CD14-positive monocyte (primary cell): ENCODE data around the gene RASAL3. TPM values are rescaled to one million over a fixed set of nuclear protein-coding genes. Genes with fewer than 3 reads are reported as not detected.

Experiments
- DNase-seq, 3 donors: peaks; one replicate each; pipeline ENCODE4 v3.0.0-alpha.2; 2011 to 2022
- H2AFZ ChIP-seq: 2 replicates; pipeline ENCODE4 v1.6.0; 2012; ENCODE audit warnings: mild to moderate bottlenecking, low read depth, low read length, inconsistent platforms; ENCODE audit not compliant: insufficient read depth, poor library complexity, severe bottlenecking
- H3K27ac ChIP-seq, 2 donors: 1 replicate in 1 of 2; 2 replicates in 1 of 2; pipeline ENCODE4 v1.5.1; 2012 to 2013; ENCODE audit warnings: low read length in 2 of 2, control low read depth in 1 of 2, inconsistent platforms in 1 of 2, low read depth in 1 of 2, mild to moderate bottlenecking in 1 of 2
- H3K27me3 ChIP-seq, 2 donors: one replicate each; pipeline versions ENCODE4 v1.6.0 to v1.6.1; 2011 to 2013; ENCODE audit warnings: low read length in 2 of 2; ENCODE audit not compliant: control insufficient read depth in 2 of 2, insufficient read depth in 2 of 2
- H3K36me3 ChIP-seq, 2 donors: replicated peaks in 1 of 2; 1 replicate in 1 of 2; 2 replicates in 1 of 2; pipeline versions ENCODE4 v1.5.1 to v1.6.1; 2012 to 2013; ENCODE audit warnings: low read length in 2 of 2, control low read depth in 1 of 2, inconsistent platforms in 1 of 2, mild to moderate bottlenecking in 1 of 2; ENCODE audit not compliant: insufficient read depth in 2 of 2, control insufficient read depth in 1 of 2
- H3K4me1 ChIP-seq, 2 donors: 1 replicate in 1 of 2; 2 replicates in 1 of 2; pipeline versions ENCODE4 v1.5.1 to v1.6.1; 2012 to 2013; ENCODE audit warnings: low read length in 2 of 2, control low read depth in 1 of 2, inconsistent platforms in 1 of 2, mild to moderate bottlenecking in 1 of 2, moderate library complexity in 1 of 2; ENCODE audit not compliant: insufficient read depth in 2 of 2, control insufficient read depth in 1 of 2
- H3K4me2 ChIP-seq: replicated peaks from 2 replicates; pipeline ENCODE3; 2012; ENCODE audit warnings: low read length, moderate library complexity, mild to moderate bottlenecking; ENCODE audit not compliant: poor library complexity, severe bottlenecking; ENCODE audit errors: extremely low read depth
- H3K4me3 ChIP-seq, 3 experiments: fragments of 200-600 bp in 1 of 3; sonication (generic) in 1 of 3; replicated peaks in 1 of 3; 1 replicate in 2 of 3; 2 replicates in 1 of 3; pipeline ENCODE4 v1.5.1; 2011 to 2013; ENCODE audit warnings: low read length in 3 of 3, mild to moderate bottlenecking in 3 of 3, control low read depth in 2 of 3, low read depth in 2 of 3, inconsistent platforms in 1 of 3, moderate library complexity in 1 of 3
- H3K79me2 ChIP-seq: 2 replicates; pipeline ENCODE4 v1.6.0; 2012; ENCODE audit warnings: mild to moderate bottlenecking, control low read depth, inconsistent platforms, low read length, moderate library complexity; ENCODE audit not compliant: insufficient read depth
- H3K9ac ChIP-seq: 2 replicates; pipeline ENCODE4 v1.6.0; 2017; ENCODE audit warnings: low read length, mild to moderate bottlenecking; ENCODE audit not compliant: insufficient read depth, poor library complexity, severe bottlenecking
- H3K9me3 ChIP-seq, 2 donors: replicated peaks in 1 of 2; 1 replicate in 1 of 2; 2 replicates in 1 of 2; pipeline versions ENCODE4 v1.5.1 to v1.6.1; 2012 to 2013; ENCODE audit warnings: low read length in 2 of 2, control low read depth in 1 of 2; ENCODE audit not compliant: control insufficient read depth in 1 of 2, insufficient read depth in 1 of 2
- H4K20me1 ChIP-seq: 2 replicates; pipeline ENCODE4 v1.6.0; 2012; ENCODE audit warnings: mild to moderate bottlenecking, low read length, control low read depth, moderate library complexity; ENCODE audit not compliant: insufficient read depth
- H3K27ac Mint-ChIP-seq, 7 donors: one replicate each; pipeline ENCODE4 v1.8.0; 2020; ENCODE audit warnings: mild to moderate bottlenecking in 7 of 7, mixed read lengths in 7 of 7, moderate library complexity in 6 of 7, inconsistent platforms in 2 of 7
- H3K27me3 Mint-ChIP-seq, 3 donors: one replicate each; pipeline ENCODE4 v1.8.0; 2021 to 2022; ENCODE audit warnings: low read depth in 3 of 3, mild to moderate bottlenecking in 3 of 3, mixed read lengths in 3 of 3, moderate library complexity in 3 of 3, inconsistent platforms in 1 of 3
- H3K36me3 Mint-ChIP-seq, 2 donors: one replicate each; pipeline ENCODE4 v1.8.0; 2020; ENCODE audit warnings: mixed read lengths in 2 of 2, inconsistent platforms in 1 of 2, mild to moderate bottlenecking in 1 of 2
- H3K4me1 Mint-ChIP-seq: one replicate; pipeline ENCODE4 v1.8.0; 2020; ENCODE audit warnings: mild to moderate bottlenecking, mixed read lengths
- H3K4me3 Mint-ChIP-seq, 2 donors: one replicate each; pipeline ENCODE4 v1.8.0; 2020; ENCODE audit warnings: mild to moderate bottlenecking in 2 of 2, mixed read lengths in 2 of 2, moderate library complexity in 1 of 2
- H3K9me3 Mint-ChIP-seq, 7 donors: one replicate each; pipeline ENCODE4 v1.8.0; 2020 to 2022; ENCODE audit warnings: mixed read lengths in 7 of 7, mild to moderate bottlenecking in 6 of 7, moderate library complexity in 6 of 7, inconsistent platforms in 2 of 7
- WGBS: methylation state at CpG from one replicate; pipeline ENCODE4 v1.1.5; 2013; ENCODE audit warnings: missing lambda C conversion rate; ENCODE audit not compliant: insufficient coverage; 5-methylcytosine and 5-hydroxymethylcytosine counted together
- intact Hi-C, 2 donors: fragments of 100-400 bp; cut with micrococcal nuclease; formaldehyde crosslinking; loops; one replicate each; pipeline versions ENCODE4 v1.15.0 to v1.15.1; 2023
- polyA plus RNA-seq, 3 donors: library from polyadenylated mRNA; depleted of rRNA in 1 of 3; unstranded in 2 of 3; stranded (reverse) in 1 of 3; fragments of 300-500 nt in 2 of 3; fragments of >200 nt in 1 of 3; fragmentation: Illumina TruSeq in 2 of 3; gene quantifications; 1 replicate in 2 of 3; 2 replicates in 1 of 3; pipeline ENCODE4 v1.2.3, GENCODE V29; 2012 to 2021
- TF ChIP-seq, protein P1 (sequence below): fragments of 200-600 bp; IDR thresholded peaks from one replicate; pipeline ENCODE4 v1.8.0; 2022; ENCODE audit warnings: antibody characterized with exemption, mild to moderate bottlenecking

RASAL3 gene
- polyA plus RNA-seq, 3 donors = 4.5 to 45.4 (median 13.6) TPM

DNA sequence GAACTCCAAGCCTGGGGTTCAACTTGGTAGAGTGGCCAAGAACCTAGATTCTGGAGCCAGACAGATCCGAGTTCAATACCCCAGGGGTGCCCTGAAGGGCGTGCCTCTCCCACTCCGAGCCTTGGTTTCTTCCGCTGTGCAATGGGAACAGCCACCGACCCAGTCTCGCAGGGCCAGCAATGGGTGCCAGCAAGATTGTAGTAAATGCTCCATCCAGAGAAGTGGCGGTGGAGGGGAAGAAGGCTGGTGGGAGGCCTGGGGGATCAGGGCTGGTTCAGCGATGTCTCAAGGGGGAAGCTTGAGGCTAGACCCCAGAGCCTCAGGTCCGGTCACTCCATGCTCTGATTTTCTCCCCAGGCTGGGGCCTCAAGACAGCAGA, 19.1 kb downstream of the RASAL3 start:
- no peak overlapping the region for H2AFZ ChIP-seq
- peaks cover 0 to 4% of the 10 kb centered on the region in 2 donors for H3K36me3 Mint-ChIP-seq
- H3K27me3 Mint-ChIP-seq = peaks cover 0 to 5% (median 3%) of the 10 kb centered on the region in 3 donors
- no peak overlapping the region for H3K4me3 Mint-ChIP-seq
- H3K27ac Mint-ChIP-seq = no peak overlapping the region
- WGBS = 93% methylated on average over 7 of the region's 9 CpGs
- H3K4me1 Mint-ChIP-seq = peaks cover 9% of the 10 kb centered on the region
- no peaks in the 10 kb centered on the region for H3K27me3 ChIP-seq
- H3K9ac ChIP-seq = no peak overlapping the region
- no peaks in the 10 kb centered on the region for H3K36me3 ChIP-seq
- H3K27ac ChIP-seq = no peak overlapping the region
- no peak overlapping the region for H3K4me3 ChIP-seq
- H3K9me3 Mint-ChIP-seq = peaks cover 0 to 3% (median 0%) of the 10 kb centered on the region in 7 donors
- H3K9me3 ChIP-seq = no peaks in the 10 kb centered on the region
- no peak for DNase-seq
- intact Hi-C loops = no loop called here
- H3K4me2 ChIP-seq = no peak overlapping the region
- H3K79me2 ChIP-seq = no peaks in the 10 kb centered on the region
- H3K4me1 ChIP-seq = peaks cover 9 to 10% of the 10 kb centered on the region in 2 donors
- TF ChIP-seq, protein P1, sequence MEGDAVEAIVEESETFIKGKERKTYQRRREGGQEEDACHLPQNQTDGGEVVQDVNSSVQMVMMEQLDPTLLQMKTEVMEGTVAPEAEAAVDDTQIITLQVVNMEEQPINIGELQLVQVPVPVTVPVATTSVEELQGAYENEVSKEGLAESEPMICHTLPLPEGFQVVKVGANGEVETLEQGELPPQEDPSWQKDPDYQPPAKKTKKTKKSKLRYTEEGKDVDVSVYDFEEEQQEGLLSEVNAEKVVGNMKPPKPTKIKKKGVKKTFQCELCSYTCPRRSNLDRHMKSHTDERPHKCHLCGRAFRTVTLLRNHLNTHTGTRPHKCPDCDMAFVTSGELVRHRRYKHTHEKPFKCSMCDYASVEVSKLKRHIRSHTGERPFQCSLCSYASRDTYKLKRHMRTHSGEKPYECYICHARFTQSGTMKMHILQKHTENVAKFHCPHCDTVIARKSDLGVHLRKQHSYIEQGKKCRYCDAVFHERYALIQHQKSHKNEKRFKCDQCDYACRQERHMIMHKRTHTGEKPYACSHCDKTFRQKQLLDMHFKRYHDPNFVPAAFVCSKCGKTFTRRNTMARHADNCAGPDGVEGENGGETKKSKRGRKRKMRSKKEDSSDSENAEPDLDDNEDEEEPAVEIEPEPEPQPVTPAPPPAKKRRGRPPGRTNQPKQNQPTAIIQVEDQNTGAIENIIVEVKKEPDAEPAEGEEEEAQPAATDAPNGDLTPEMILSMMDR = no peak
- no peaks in the 10 kb centered on the region for H4K20me1 ChIP-seq

DNA sequence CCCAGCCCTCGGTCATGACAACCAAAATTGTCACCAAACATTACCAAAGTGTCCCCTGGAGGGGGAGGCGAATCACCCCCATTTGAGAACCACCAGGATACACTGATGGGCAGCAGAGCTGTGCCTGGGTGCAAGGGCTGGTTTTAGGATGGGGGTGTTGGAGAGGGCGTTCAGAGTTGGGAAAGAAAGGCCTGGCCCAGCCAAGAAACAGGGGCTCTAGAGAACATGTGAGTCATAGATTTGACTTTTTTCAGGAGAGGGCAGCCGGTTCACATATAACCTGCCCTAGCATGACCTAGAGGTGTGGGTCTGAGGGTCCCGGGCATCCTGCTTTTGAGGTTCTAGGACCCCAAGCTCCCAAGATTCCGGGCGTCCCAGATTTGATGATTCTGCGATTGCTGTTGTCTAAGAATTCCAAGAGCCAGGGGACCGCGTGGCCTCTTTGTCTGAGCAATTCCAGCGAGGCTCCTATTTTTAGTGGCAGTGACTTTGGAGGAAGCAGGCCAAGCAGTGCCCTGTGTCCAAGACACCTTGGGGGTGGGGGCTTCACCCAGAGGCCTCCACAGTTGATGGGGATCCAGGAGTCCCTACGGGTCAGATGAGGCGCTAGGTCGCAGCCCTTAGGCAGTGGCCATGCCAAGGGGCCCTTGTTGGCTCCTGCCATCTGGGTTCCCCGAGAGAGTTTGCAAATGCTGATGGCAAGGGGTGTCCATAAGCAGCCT, 19.7 kb downstream of the RASAL3 start:
- Histone ChIP-seq H3K27ac (no peak overlapping the region), H4K20me1 (no peaks in the 10 kb centered on the region), H3K9me3 (no peaks in the 10 kb centered on the region), H3K36me3 (no peaks in the 10 kb centered on the region), H3K4me1 (peaks cover 7 to 8% of the 10 kb centered on the region in 2 donors), H3K27me3 (no peaks in the 10 kb centered on the region), H3K4me3 (no peak overlapping the region), H3K4me2 (no peak overlapping the region), H3K9ac (no peak overlapping the region), H3K79me2 (no peaks in the 10 kb centered on the region), H2AFZ (no peak overlapping the region)
- H3K36me3 Mint-ChIP-seq = peaks cover 0 to 4% of the 10 kb centered on the region in 2 donors
- H3K27me3 Mint-ChIP-seq = peaks cover 0 to 5% (median 3%) of the 10 kb centered on the region in 3 donors
- H3K4me3 Mint-ChIP-seq = no peak overlapping the region
- 96% methylated on average over 10 of the region's 15 CpGs for WGBS
- no peak overlapping the region for H3K27ac Mint-ChIP-seq
- no peak for DNase-seq
- peaks cover 0 to 3% (median 0%) of the 10 kb centered on the region in 7 donors for H3K9me3 Mint-ChIP-seq
- intact Hi-C loops = no loop called here
- H3K4me1 Mint-ChIP-seq = peaks cover 7% of the 10 kb centered on the region
- TF ChIP-seq, protein P1 = no peak
